GM18951 (cell line): Measurements from ENCODE around the gene EXOSC1.
"Not testable (repeated sequence)": the region's sequence is repeated elsewhere in the genome, so short reads cannot be mapped to it uniquely, and the experiment has no call there.

Experiments
- POLR2A ChIP-seq: IDR thresholded peaks from 4 replicates; pipeline ENCODE4 v1.6.1; 2011; ENCODE audit warnings: mild to moderate bottlenecking; ENCODE audit not compliant: insufficient read length, insufficient read depth; ENCODE audit errors: extremely low read depth
- in situ Hi-C: fragments of 300-500 bp; cut with MboI; formaldehyde crosslinking; loops from one replicate; pipeline ENCODE4 v1.12.0; 2022; ENCODE audit warnings: low sequenced_read_pairs, mixed read lengths, inconsistent platforms; ENCODE audit not compliant: unreplicated experiment

The EXOSC1 gene

GRCh38 chr10:97445722-97446639 lies at the start of gene EXOSC1, which contains the start of gene ZDHHC16:
Gene EXOSC1, minus strand, starts transcription at chr10:97446006. Its CDS starts 21 bp downstream, at chr10:97445985.
Gene ZDHHC16, plus strand, starts transcription at chr10:97446175. Its CDS starts 5,501 bp downstream, at chr10:97451676.
- in situ Hi-C loops: no loop called here
- TF ChIP-seq POLR2A: peak; percentile 92

- TF ChIP-seq POLR2A: no peak
- in situ Hi-C loops: no loop called here
Observed at GRCh38 chr10:97494863-97495506, 49.2 kb upstream of the EXOSC1 start.

- in situ Hi-C loops: no loop called here
- no peak for TF ChIP-seq POLR2A
Observed at GRCh38 chr10:97494151-97494550, 48.3 kb upstream of the EXOSC1 start.

- no peak for TF ChIP-seq POLR2A
- in situ Hi-C loops: no loop called here
Observed at GRCh38 chr10:97490592-97490991, 44.8 kb upstream of the EXOSC1 start.

- TF ChIP-seq POLR2A: no peak
- in situ Hi-C loops: no loop called here
Observed at GRCh38 chr10:97485647-97486281, 40.0 kb upstream of the EXOSC1 start.

- no peak for TF ChIP-seq POLR2A
- in situ Hi-C loops: no loop called here
Observed at GRCh38 chr10:97483921-97484320, 38.1 kb upstream of the EXOSC1 start.

GRCh38 chr10:97483506-97483905 lies 37.7 kb upstream of the EXOSC1 start:
- in situ Hi-C loops: no loop called here
- TF ChIP-seq POLR2A: no peak

- in situ Hi-C loops: no loop called here
Observed at GRCh38 chr10:97482381-97482780, 36.6 kb upstream of the EXOSC1 start.

GRCh38 chr10:97481071-97481470 lies 35.3 kb upstream of the EXOSC1 start:
- in situ Hi-C loops: no loop called here
- TF ChIP-seq POLR2A: no peak

More at GRCh38 chr10:97482381-97482780, 36.6 kb upstream of the EXOSC1 start:
- no peak for TF ChIP-seq POLR2A

- no peak for TF ChIP-seq POLR2A
- in situ Hi-C loops: no loop called here
Observed at GRCh38 chr10:97479939-97480338, 34.1 kb upstream of the EXOSC1 start.

GRCh38 chr10:97479410-97479809 lies 33.6 kb upstream of the EXOSC1 start:
- in situ Hi-C loops: not testable (repeated sequence)

- no peak for TF ChIP-seq POLR2A
- in situ Hi-C loops: no loop called here
Observed at GRCh38 chr10:97475936-97476594, 30.3 kb upstream of the EXOSC1 start.

GRCh38 chr10:97474918-97475317 lies 29.1 kb upstream of the EXOSC1 start:
- no peak for TF ChIP-seq POLR2A
- in situ Hi-C loops: no loop called here

GRCh38 chr10:97468781-97469180 lies 23.0 kb upstream of the EXOSC1 start:
- in situ Hi-C loops: not testable (repeated sequence)
